ENCODE measurements around the gene BRSK2.

The BRSK2 gene

DNA sequence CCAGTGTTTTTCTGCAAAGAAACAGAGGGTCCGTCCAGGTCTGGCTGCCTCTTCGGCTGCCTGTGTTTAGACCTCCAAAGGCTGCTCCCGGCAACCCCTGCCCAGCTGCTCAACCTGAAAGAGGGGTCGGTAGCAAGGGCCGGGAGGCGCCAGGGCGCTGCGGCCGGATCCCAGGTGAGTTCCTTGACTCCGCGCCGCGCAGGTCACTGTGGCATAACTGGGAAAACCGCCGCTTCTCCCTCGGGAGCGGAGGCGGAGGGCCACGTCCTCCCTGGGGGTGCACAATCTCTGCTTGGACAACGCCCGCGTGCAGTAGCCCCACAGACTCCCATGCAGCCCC lies 1.0 kb upstream of the BRSK2 start:
- no peak for DNase-seq (ENCODE audit: low spot score)
- H3K27ac ChIP-seq = no peak overlapping the region
- TF ChIP-seq CTCF (IDR thresholded peaks at IDR 0.05) = no peak
- peak overlapping the region; percentile 72 for H3K4me3 ChIP-seq

DNA sequence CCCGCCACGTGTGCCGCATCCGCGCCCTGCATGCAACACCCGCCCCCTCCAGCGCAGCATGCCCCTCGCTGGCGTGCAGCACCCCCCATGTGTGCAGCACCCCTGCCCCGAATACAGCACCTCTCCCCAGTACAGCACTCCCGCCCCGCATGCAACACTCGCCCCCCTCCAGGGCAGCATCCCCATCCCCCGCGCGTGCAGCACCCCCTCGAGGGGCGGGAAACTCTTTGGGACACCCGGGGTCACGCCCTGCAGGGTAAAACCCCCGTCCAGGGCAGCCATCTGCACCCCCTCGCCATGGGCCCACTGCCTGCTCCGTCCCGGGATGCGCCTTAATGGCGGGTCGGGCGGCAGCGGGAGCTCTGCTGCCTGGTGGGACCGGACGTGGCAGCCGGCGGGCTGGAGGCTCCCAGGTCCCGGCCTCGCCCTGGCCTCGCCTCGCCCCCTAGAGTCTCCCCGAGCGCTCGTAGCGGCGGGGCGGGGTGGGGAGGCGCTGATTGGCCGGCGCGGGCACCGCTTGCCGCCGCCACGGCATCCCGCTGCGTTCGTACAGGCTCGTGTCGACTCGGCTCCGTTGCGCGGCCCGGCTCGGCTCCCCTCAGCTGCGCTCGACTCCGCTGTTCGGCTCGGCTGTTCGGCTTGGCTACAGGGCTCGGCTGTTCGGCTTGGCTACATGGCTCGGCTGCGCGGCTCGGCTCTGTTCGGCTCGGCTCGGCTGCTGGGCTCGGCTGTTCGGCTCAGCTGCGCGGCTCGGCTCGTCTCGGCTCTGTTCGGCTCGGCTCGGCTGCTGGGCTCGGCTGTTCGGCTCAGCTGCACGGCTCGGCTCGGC lies 417 bp upstream of the BRSK2 start:
- Histone ChIP-seq H3K4me3 (peak overlapping the region; percentile 72), H3K27ac (peak overlapping the region; percentile 45 to 47)

DNA sequence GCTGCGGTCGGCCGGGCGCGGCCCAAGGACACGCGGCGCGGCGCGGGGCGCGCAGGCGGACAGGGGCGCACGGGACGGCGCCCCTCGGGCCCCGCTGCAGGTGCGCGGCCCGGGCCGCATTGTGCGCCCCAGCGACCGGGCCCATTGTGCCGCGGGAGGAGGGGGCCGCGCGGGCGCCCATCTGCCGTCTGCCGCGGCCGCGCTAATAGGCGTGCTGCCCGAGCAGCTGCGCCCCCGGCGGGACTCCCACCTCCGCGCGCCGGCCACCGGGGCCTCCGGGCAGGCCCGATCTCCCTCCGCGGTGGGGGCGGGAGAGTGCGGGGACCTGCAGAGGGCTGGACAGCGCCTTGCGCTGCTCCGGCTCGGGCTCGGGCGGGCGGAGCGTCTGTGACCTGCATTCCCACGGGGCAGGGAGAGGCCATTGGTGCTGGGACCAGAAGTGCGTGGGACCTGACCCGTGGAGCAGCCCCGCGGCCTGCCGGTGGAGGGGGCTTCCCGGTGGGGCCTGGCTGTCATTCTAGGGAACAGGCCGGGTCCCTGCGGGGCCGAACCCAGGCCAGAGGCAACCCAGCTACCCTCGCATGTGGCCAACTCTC lies 933 bp downstream of the BRSK2 start:
- no peak for TF ChIP-seq CTCF (IDR thresholded peaks at IDR 0.05)
- H3K4me3 ChIP-seq = peak overlapping the region; percentile 72
- H3K27ac ChIP-seq = no peak overlapping the region
- DNase-seq (ENCODE audit: low spot score) = no peak

More for the DNA sequence above, 417 bp upstream of the BRSK2 start:
- no peak for TF ChIP-seq CTCF (IDR thresholded peaks at IDR 0.05)
- DNase-seq (ENCODE audit: low spot score) = peak; percentile 95

DNA sequence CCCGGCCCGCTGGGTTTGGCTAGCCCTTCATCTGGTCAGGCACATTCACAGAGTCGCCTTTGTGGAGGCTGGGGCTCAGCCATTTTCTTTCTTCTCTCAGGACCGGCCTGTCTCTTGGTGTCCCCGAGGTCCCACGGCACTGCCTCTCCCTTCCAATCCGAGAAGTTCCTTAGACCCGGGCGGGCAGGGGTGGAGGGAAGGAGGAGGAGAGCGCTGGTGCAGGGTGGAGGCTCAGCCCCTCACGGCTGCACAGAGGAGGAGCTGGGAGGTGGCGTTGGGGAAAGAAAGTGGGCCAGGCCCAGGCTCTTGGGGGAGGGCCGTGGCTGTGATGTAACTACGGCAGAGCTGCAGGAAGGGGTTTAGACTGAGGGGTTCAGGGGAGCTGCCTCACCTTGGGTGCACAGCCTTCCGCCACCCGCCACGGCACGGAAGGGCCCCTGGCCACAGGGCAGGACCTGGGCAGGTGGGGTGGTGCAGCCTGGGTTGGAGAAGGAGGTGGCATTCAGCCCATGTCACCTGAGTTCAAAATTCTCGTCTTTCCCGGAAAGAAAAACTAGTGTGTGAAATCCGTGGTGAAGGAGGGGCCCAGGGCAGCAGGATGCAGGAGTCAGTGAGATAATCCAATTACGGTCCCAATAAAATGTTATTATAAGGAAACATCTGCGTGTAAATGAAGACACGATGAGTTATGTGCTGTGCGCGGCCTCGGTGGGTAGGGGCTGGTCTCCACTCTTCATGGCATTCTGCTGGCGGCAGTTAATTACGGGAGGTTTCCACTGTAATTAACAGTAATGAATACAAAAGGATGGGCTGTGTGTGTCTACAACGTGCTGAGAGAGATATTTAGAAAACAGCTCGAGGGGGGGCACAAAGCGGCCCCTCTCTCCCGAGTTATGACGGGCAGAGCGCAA lies 1.7 kb downstream of the BRSK2 start:
- TF ChIP-seq CTCF (IDR thresholded peaks at IDR 0.05) = no peak
- H3K4me3 ChIP-seq = peak overlapping the region; percentile 72
- no peak for DNase-seq (ENCODE audit: low spot score)
- H3K27ac ChIP-seq = no peak overlapping the region

- no peak for TF ChIP-seq CTCF (IDR thresholded peaks at IDR 0.05)
- no peak for DNase-seq (ENCODE audit: low spot score)
- H3K27ac ChIP-seq = no peak overlapping the region
- H3K4me3 ChIP-seq = no peak overlapping the region
Observed at GRCh38 chr11:1392111-1392510, 2.4 kb downstream of the BRSK2 start.

DNA sequence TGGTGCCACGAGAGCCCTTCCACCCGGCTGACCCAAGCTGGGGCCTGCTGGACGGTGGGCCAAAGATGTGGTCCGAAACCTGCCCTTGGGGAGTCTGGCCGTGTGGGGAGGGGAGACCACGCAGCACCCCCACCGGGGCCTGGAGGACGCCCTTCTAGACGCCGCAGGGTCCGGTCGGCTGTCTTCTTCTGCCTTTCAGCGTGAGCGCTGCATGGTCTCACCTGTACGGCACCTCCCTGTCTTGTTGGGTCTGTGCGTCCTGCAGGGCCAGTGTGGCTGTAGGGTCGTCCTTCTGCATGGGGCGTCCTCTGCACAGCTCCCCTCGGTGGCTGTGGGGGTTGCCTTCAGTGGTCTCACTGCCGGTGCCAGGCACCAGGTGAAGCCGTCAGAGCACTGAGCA lies 2.8 kb downstream of the BRSK2 start:
- Histone ChIP-seq H3K27ac (no peak overlapping the region), H3K4me3 (no peak overlapping the region)
- no peak for DNase-seq (ENCODE audit: low spot score)
- TF ChIP-seq CTCF (IDR thresholded peaks at IDR 0.05) = no peak
